GM12878 (cell line): ENCODE results near the gene DIAPH2. TPM values are rescaled to one million over a fixed set of nuclear protein-coding genes. Genes with fewer than 3 reads are reported as not detected.

Source experiments
- ATAC-seq: fragments of 200-7000 bp; cut with Tn5 transposase; 3 replicates; pipeline ENCODE4 v1.9.1; 2020; ENCODE audit warnings: mild to moderate bottlenecking, moderate library complexity
- BruUV-seq: library from RNA; stranded (reverse); fragments of 400-500 nt; replicated peaks from 2 replicates; lab custom pipeline; 2021; lab: Mats Ljungman, UMichigan
- CTCF ChIA-PET: fragments of 300-600 bp; sonication (Branson Sonifier 250); formaldehyde crosslinking; extraction: SDS; loops from one replicate; lab custom pipeline; 2021; ENCODE audit warnings: inconsistent platforms; lab: Yijun Ruan, JAX
- POLR2A ChIA-PET: fragments of 350-600 bp; formaldehyde crosslinking; extraction: SDS; loops from one replicate; lab custom pipeline; 2021; ENCODE audit warnings: inconsistent platforms; lab: Charles Lee
- RAD21 ChIA-PET: fragments of 300-600 bp; sonication (Branson Sonifier 250); formaldehyde crosslinking; loops from one replicate; lab custom pipeline; 2023; ENCODE audit warnings: antibody characterized with exemption; ENCODE audit not compliant: unreplicated experiment; lab: Charles Lee
- SMC1A ChIA-PET: fragments of 300-600 bp; sonication (Branson Sonifier 250); formaldehyde crosslinking; loops from one replicate; lab custom pipeline; 2023; ENCODE audit not compliant: unreplicated experiment, uncharacterized antibody; lab: Charles Lee
- DNase-seq: peaks from one replicate; pipeline ENCODE4 v3.0.0-alpha.2; 2011; ENCODE audit warnings: low read depth, low spot score
- FAIRE-seq: peaks from 3 replicates; lab custom pipeline; 2011; peaks lifted over from hg19 to GRCh38; lab: Jason Lieb, UNC
- H2AFZ ChIP-seq: 2 replicates; pipeline ENCODE4 v1.6.0; 2011; ENCODE audit warnings: low read depth, low read length, control low read depth; ENCODE audit not compliant: control insufficient read depth
- H3K27ac ChIP-seq: 2 replicates; pipeline ENCODE4 v1.5.1; 2011; ENCODE audit warnings: control low read depth; ENCODE audit not compliant: control insufficient read depth, insufficient read depth
- H3K27me3 ChIP-seq, 2 experiments: replicated peaks in 1 of 2; 2 replicates each; pipeline versions ENCODE4 v1.6.0 to v1.6.1; 2011; ENCODE audit warnings: low read length in 1 of 2; ENCODE audit not compliant: control insufficient read depth in 2 of 2, insufficient read depth in 2 of 2
- H3K36me3 ChIP-seq, 2 experiments: 2 replicates each; pipeline ENCODE4 v1.5.1; 2011; ENCODE audit warnings: low read length in 1 of 2; ENCODE audit not compliant: control insufficient read depth in 2 of 2, insufficient read depth in 2 of 2
- H3K4me1 ChIP-seq: 2 replicates; pipeline ENCODE4 v1.6.1; 2011; ENCODE audit warnings: mild to moderate bottlenecking, low read length, moderate library complexity, mixed read lengths; ENCODE audit not compliant: control insufficient read depth, insufficient read depth
- H3K4me2 ChIP-seq: 2 replicates; pipeline ENCODE4 v1.6.0; 2011; ENCODE audit warnings: control low read depth; ENCODE audit not compliant: control insufficient read depth, insufficient read depth
- H3K4me3 ChIP-seq: fragments of 200-600 bp; sonication (generic); 2 replicates; pipeline ENCODE4 v1.5.1; 2016
- H3K79me2 ChIP-seq: 2 replicates; pipeline ENCODE4 v1.6.0; 2011; ENCODE audit warnings: low read length; ENCODE audit not compliant: control insufficient read depth, insufficient read depth
- H3K9ac ChIP-seq: 2 replicates; pipeline ENCODE4 v1.8.0; 2011; ENCODE audit warnings: low read length, control low read depth, mixed read lengths; ENCODE audit not compliant: control insufficient read depth, insufficient read depth
- H3K9me3 ChIP-seq: replicated peaks from 3 replicates; pipeline ENCODE4 v1.5.1; 2011; ENCODE audit warnings: mild to moderate bottlenecking, low read length; ENCODE audit not compliant: control insufficient read depth, insufficient read depth
- H4K20me1 ChIP-seq: 2 replicates; pipeline ENCODE4 v1.6.0; 2011; ENCODE audit not compliant: control insufficient read depth, insufficient read depth
- BACH1 ChIP-seq: fragments of 450-650 bp; IDR thresholded peaks from 2 replicates; pipeline ENCODE4 v1.6.1; 2017; ENCODE audit warnings: mild to moderate bottlenecking, borderline replicate concordance
- CBX3 ChIP-seq: fragments of 200-600 bp; sonication (generic); IDR thresholded peaks from 2 replicates; pipeline ENCODE4 v1.6.1; 2016; ENCODE audit warnings: low read depth, borderline replicate concordance
- EP300 ChIP-seq, 2 experiments: fragments of 150-350 bp in 1 of 2; IDR thresholded peaks; 2 replicates each; pipeline ENCODE4 v1.6.1; 2011 to 2012; ENCODE audit warnings: low read depth in 2 of 2, low read length in 2 of 2, borderline replicate concordance in 1 of 2, improper control_type of control experiment in 1 of 2, inconsistent platforms in 1 of 2; ENCODE audit not compliant: control insufficient read depth in 1 of 2
- GATAD2B ChIP-seq: fragments of 450-650 bp; conservative IDR thresholded peaks from 2 replicates; pipeline ENCODE4 v1.6.1; 2017; ENCODE audit warnings: low read depth, mild to moderate bottlenecking, moderate library complexity
- HDAC2 ChIP-seq: fragments of 200-600 bp; sonication (generic); IDR thresholded peaks from 2 replicates; pipeline ENCODE4 v1.6.1; 2017
- HDGF ChIP-seq: fragments of 450-650 bp; IDR thresholded peaks from 2 replicates; pipeline ENCODE4 v1.6.1; 2016; ENCODE audit warnings: antibody characterized with exemption
- MEF2B ChIP-seq: fragments of 450-650 bp; IDR thresholded peaks from 2 replicates; pipeline ENCODE4 v1.6.1; 2018; ENCODE audit warnings: mild to moderate bottlenecking, moderate library complexity; ENCODE audit not compliant: partially characterized antibody, poor library complexity, severe bottlenecking
- MYB ChIP-seq: fragments of 150-350 bp; IDR thresholded peaks from 2 replicates; pipeline ENCODE4 v1.6.1; 2014; ENCODE audit warnings: mild to moderate bottlenecking, low read depth, low read length, borderline replicate concordance
- NBN ChIP-seq: fragments of 450-650 bp; IDR thresholded peaks from 2 replicates; pipeline ENCODE4 v1.6.1; 2016
- RAD51 ChIP-seq: fragments of 450-650 bp; IDR thresholded peaks from 2 replicates; pipeline ENCODE4 v1.6.1; 2016; ENCODE audit warnings: moderate library complexity, mild to moderate bottlenecking, inconsistent platforms
- RELA ChIP-seq: fragments of 450-650 bp; IDR thresholded peaks from 2 replicates; pipeline ENCODE4 v1.8.0; 2014; ENCODE audit warnings: borderline replicate concordance; ENCODE audit not compliant: partially characterized antibody
- SIX5 ChIP-seq: IDR thresholded peaks from 2 replicates; pipeline ENCODE4 v1.6.1; 2011; ENCODE audit warnings: mild to moderate bottlenecking, low read depth, low read length, moderate library complexity; ENCODE audit not compliant: severe bottlenecking
- SREBF1 ChIP-seq: IDR thresholded peaks from 2 replicates; pipeline ENCODE4 v1.6.1; 2012; ENCODE audit warnings: mild to moderate bottlenecking, low read length
- ZNF24 ChIP-seq: fragments of 450-650 bp; IDR thresholded peaks from 2 replicates; pipeline ENCODE4 v1.6.1; 2017; ENCODE audit warnings: antibody characterized with exemption, mild to moderate bottlenecking
- ZNF622 ChIP-seq: fragments of 450-650 bp; IDR thresholded peaks from 2 replicates; pipeline ENCODE4 v1.6.1; 2017; ENCODE audit warnings: mild to moderate bottlenecking, inconsistent platforms
- WGBS: methylation state at CpG from one replicate; pipeline ENCODE4 v1.1.6; 2016; ENCODE audit warnings: low lambda C conversion rate; ENCODE audit not compliant: insufficient replicate concordance, insufficient coverage; ENCODE audit errors: missing lambda C conversion rate; 5-methylcytosine and 5-hydroxymethylcytosine counted together
- in situ Hi-C: fragments of 300-500 bp; cut with MboI; formaldehyde crosslinking; loops from 9 replicates; pipeline ENCODE4 v1.14.3; 2018; ENCODE audit warnings: mixed read lengths
- intact Hi-C: fragments of 100-400 bp; cut with micrococcal nuclease; formaldehyde crosslinking; loops from one replicate; pipeline ENCODE4 v1.14.2; 2022; ENCODE audit not compliant: unreplicated experiment
- polyA plus RNA-seq, 11 experiments: library from polyadenylated mRNA; depleted of rRNA in 4 of 11; unstranded in 6 of 11; stranded (reverse) in 5 of 11; fragments of >200 nt; fragmentation: Nextera tagmentation in 4 of 11; fragmentation: Illumina TruSeq in 1 of 11; extraction: Ambion mirVana in 4 of 11; extraction: Trizol in 1 of 11; gene quantifications; 1 replicate in 1 of 11; 2 replicates in 10 of 11; pipeline versions ENCODE4 v1.2.1 to v1.2.3, GENCODE V29; 2011 to 2016; ENCODE audit warnings: inconsistent platforms in 2 of 11, missing spikeins in 2 of 11, low read depth in 1 of 11
- total RNA-seq, 4 experiments: library from RNA; depleted of rRNA in 3 of 4; stranded (reverse); fragments of >200 nt in 3 of 4; fragmentation: Illumina TruSeq in 1 of 4; extraction: Trizol in 1 of 4; gene quantifications; 2 replicates each; pipeline versions ENCODE4 v1.2.1 to v1.2.3, GENCODE V29; 2013 to 2021
- TF ChIP-seq, protein P1 (sequence below): fragments of 450-650 bp; IDR thresholded peaks from 2 replicates; pipeline ENCODE4 v1.6.1; 2017; ENCODE audit warnings: borderline replicate concordance
- TF ChIP-seq, protein P2 (sequence below): IDR thresholded peaks from 2 replicates; pipeline ENCODE4 v1.6.1; 2011; ENCODE audit warnings: borderline replicate concordance, low read depth, mild to moderate bottlenecking, moderate library complexity, mixed read lengths, low read length; ENCODE audit not compliant: insufficient read depth; ENCODE audit errors: extremely low read length

Gene DIAPH2
- total and polyA plus RNA-seq, 10 of the 15 experiments (the other 5 are each of a cell fraction or from before 2014, with no cell fraction given), result 2.2 to 16.6 (median 8.8) TPM

DNA sequence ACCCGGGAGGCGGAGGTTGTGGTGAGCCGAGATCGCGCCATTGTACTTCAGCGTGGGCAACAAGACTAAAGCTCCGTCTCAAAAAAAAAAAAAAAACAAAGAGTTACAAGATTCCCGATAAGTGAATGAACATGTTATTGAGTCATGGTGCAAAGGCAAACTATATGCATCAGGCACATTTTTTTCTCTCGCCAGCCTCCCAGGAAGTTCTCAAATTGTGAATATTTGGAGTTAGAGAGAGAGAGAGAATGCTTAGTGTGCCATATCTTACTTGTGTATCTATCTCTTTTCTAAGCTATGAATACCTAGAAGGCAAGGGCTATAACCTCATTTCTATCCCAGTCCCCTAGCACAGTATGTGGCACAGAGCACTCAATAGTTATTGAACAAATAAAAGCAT, 599.9 kb downstream of the DIAPH2 start:
- no peaks in the 10 kb centered on the region for H3K9me3 ChIP-seq
- ATAC-seq, result no peak
- intact Hi-C loops, result no loop called here
- TF ChIP-seq ZNF622 (no peak), MYB (no peak), ZNF24 (no peak), SIX5 (no peak), CBX3 (no peak), SREBF1 (no peak), RELA (no peak), HDGF (no peak), NBN (no peak), HDAC2 (no peak), BACH1 (no peak), MEF2B (no peak), GATAD2B (no peak), RAD51 (no peak), EP300 (IDR thresholded peaks at IDR 0.05; ENCODE audit: borderline replicate concordance in 1 of 2, control insufficient read depth in 1 of 2, low read depth in 2 of 2, low read length in 2 of 2) (no peak)
- TF ChIP-seq, protein P1, sequence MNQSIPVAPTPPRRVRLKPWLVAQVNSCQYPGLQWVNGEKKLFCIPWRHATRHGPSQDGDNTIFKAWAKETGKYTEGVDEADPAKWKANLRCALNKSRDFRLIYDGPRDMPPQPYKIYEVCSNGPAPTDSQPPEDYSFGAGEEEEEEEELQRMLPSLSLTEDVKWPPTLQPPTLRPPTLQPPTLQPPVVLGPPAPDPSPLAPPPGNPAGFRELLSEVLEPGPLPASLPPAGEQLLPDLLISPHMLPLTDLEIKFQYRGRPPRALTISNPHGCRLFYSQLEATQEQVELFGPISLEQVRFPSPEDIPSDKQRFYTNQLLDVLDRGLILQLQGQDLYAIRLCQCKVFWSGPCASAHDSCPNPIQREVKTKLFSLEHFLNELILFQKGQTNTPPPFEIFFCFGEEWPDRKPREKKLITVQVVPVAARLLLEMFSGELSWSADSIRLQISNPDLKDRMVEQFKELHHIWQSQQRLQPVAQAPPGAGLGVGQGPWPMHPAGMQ, result no peak
- TF ChIP-seq, protein P2, sequence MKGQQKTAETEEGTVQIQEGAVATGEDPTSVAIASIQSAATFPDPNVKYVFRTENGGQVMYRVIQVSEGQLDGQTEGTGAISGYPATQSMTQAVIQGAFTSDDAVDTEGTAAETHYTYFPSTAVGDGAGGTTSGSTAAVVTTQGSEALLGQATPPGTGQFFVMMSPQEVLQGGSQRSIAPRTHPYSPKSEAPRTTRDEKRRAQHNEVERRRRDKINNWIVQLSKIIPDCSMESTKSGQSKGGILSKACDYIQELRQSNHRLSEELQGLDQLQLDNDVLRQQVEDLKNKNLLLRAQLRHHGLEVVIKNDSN, result no peak
- TF ChIP-seq, all 136 proteins: peak for 0
- Histone ChIP-seq H4K20me1 (no peaks in the 10 kb centered on the region), H3K4me3 (no peak overlapping the region), H3K27me3 (no peaks in the 10 kb centered on the region), H3K4me2 (no peak overlapping the region), H3K36me3 (no peaks in the 10 kb centered on the region), H3K4me1 (no peaks in the 10 kb centered on the region), H3K79me2 (no peaks in the 10 kb centered on the region), H3K27ac (no peak overlapping the region), H2AFZ (no peak overlapping the region), H3K9ac (no peak overlapping the region)
- ChIA-PET SMC1A (no interaction called here), RAD21 (no interaction called here), POLR2A (interaction anchor here (0.7 kb wide), 1 partner anchor 252 kb away, joined by 6 read pairs; no protein-coding TSS in a partner anchor), CTCF (no interaction called here)
- no peak for FAIRE-seq
- DNase-seq, result no peak
- in situ Hi-C loops, result no loop called here
- 81% methylated on average over 3 of the region's 9 CpGs for WGBS
- no TSS peak for BruUV-seq
